Measurements from ENCODE around the gene GPR108.
"Not testable (repeated sequence)": the region's sequence is repeated elsewhere in the genome, so short reads cannot be mapped to it uniquely, and the experiment has no call there.

GPR108 gene

DNA sequence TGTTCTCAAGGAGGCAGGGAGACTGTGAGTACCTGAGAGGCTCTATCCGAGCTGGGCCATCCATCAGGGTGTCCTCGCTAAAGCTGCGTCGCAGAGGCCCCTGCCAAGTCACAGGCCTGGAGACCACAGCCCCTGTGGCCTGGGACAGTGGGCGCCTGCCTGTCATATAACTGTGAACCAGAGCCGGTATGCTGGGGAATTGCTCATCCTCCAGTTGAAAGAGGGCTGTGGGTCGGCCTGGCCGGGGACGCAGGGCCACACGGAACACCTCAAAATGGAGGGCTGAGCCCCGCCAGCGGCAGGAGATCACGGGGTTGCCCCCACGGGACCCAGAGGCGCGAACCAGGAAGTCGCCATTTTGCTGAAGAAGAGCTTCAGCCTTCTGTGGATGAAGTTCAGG, 23.2 kb upstream of the GPR108 start:
- no peak for FAIRE-seq

DNA sequence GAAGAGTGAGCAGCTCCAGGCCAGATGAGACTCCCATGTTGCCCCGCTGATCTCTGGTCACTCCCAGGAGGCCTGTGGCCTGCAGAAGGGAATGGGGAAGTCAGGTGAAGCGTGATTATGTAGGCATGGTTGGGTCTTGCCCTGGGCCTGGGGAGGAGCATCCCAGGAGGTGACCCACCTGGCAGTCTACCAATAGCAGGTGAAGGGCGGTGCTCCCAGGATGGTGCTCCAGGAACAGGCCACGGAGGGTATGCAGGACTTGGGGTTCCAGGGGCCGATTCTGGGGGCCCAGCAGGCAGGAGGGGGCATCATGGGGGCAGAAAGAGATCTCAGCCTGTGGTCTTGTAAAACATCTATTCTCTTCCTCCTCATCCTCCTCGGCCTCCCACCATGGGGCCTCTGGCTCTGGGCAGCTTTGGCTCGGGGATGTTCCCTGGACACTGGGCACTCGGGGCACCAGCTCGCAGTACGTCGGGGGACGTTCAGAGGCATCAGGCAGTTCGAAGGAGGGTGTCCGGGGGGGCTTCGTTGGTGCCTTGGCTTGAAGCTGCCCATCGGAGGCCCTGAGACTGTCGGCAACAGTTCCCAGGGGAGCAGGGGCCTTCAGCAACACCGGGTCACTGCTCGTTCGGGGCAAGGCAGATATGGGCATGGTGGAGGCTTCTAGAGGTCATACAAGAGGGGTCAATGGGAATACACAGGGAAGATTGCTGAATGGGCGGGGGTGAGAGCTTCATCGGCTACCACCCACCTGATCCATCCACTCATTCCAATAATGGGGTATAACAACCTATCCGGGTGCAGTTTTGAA, 17.5 kb upstream of the GPR108 start:
- no peak for FAIRE-seq

DNA sequence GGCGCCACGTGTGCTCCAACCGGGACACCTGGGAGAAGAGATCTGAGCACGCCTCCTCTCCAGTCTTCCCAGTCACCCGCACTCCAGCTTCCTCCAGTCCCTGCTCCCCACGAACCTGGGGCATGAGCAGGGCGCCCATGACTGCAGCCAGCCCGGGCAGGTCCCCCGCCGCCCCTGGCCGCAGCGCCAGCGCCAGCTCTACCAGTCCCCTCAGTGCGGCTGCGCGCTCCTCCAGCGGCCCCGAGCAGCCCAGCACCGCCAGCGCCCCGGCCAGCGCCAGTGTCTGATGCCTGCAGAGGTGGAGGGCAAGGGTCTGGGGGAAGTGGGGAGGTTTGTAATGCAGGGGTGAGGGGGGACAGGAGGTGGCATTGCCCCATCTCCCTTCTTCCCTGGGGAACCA, 16.8 kb upstream of the GPR108 start:
- FAIRE-seq: no peak

DNA sequence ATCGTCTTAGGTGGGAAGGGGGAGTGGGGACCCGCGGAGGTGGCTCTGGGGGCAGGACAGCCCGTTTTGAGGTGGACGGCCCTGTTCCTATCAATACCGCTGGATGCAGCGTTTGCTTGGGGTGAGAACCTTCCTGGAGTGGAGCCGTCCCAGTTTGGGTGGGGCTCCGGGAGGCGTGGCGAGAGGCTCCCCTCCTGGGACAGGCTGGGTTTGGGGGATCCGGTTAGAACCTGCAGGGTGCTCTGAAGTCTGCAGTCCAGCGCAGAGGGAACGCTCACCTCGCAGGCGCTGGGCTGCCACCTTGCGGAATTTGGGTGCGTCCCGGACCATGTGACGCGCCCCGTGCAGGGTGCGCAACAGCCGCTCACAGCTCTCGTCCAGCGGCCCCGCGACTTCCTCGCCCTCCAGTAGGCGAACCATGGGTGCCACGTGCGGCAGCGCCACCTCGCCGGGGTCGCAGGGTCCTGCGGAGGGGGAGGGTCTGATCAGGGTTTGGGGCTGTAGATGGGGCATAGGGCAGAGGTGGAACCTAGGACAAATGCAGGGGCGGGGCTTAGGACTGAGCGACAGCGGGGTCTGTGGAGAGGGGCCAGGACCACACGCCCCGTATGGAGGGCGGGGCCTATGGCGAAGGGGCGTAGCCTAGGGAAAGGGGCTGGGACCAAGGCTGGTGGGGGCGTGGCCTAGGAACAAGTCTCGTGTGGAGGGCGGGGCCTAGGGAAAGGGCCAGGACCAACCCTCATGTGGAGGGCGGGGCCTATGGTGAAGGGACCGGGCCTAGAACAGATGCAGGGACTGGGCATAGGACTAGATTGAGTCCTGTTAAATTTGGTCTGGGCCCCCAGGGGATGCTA, 16.0 kb upstream of the GPR108 start:
- no peak for FAIRE-seq

- FAIRE-seq: no peak
These were observed 15.1 kb upstream of the GPR108 start for GRCh38 chr19:6752256-6753177.

GRCh38 chr19:6751189-6751588, 13.8 kb upstream of the GPR108 start:
- no peak for FAIRE-seq

GRCh38 chr19:6750062-6750461, 12.7 kb upstream of the GPR108 start:
- FAIRE-seq: no peak

DNA sequence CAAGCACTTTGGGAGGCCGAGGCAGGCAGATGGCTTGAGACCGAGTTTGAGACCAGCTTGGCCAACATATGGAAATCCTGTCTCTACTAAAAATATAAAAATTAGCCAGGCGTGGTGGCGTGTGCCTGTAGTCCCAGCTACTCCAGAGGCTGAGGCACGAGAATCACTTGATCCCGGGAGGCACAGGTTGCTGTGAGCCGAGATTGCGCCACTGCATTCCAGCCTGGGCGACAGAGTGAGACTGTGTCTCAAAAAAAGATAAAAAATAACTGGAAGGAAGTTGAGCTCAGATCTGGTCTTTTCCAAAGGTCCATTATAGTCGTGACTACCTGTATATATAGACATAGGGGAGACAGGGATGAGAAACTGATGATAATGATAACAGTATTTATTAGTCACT, 11.2 kb upstream of the GPR108 start:
- FAIRE-seq: not testable (repeated sequence)

DNA sequence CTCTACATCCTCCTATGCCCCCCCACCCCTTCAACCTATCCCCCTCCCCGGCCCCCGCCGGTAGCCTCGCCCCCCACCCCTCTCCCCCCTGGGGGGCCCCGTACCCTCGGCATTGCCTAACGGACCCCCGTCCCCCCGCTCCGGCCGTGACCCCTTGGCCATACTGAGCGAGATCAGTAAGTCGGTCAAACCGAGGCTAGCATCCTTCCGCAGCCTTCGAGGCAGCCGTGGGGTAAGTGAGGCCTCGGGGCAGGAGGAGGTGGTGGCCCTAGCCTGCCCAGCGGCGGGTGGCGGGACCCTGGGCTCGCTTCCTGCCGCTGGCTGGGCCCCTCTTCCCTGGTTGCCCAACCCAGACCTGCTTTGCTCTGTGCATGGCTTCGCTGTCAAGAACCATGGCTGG, 8.6 kb upstream of the GPR108 start:
- no peak for FAIRE-seq

GRCh38 chr19:6744381-6745301, 7.3 kb upstream of the GPR108 start:
- FAIRE-seq: no peak

- FAIRE-seq: no peak
These were observed 6.5 kb upstream of the GPR108 start for GRCh38 chr19:6743714-6744380.

DNA sequence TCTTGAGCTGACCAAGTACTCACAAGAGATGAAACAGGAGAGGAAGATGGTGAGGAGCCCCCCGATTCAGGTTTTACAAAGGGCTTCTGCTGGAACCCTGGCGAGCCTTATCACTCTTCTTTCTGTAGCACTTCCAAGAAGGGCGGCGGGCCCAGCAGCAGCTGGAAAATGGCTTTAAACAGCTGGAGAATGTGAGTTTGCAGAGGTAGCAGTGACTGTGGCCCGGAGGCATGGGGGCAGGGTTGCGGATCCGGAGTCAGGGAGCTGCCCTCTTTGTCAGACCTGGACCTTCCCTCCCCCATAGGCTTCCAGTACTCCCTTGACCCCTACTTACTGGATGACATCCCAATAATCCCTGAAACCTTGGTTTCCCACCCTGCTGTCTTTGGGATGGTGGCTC, 5.7 kb upstream of the GPR108 start:
- no peak for FAIRE-seq

DNA sequence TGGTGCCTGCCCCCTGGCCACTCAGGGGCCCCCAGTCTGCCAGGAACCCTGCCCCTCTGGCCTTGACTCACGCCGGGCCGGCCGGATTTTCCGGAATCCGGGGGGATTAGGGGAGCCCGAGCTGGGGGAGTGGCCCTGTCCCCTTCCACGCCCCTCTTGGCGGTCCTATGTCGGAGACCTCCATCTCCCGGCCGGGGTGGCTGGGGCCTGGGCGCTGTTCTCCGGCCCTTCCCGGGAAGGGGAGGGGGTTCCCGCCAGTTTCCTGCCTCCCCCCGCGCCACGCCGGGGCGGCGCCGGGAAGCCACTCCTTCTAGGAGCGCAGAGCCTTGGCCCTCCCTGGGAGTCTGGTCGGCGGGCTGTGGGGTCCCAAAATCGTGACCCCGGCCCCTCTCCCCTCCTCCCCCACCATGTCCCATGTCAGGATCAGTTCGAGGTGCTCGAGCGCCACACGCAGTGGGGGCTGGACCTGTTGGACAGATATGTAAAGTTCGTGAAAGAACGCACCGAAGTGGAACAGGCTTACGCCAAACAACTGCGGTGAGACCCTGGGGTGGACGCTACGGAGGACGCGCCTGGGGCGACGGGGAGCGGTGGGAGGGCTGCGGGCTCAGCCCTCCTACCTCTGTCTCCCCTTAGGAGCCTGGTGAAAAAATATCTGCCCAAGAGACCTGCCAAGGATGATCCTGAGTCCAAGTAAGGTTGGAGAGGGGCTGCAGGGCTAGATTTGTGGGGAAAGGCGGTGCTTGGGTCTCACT, 3.4 kb upstream of the GPR108 start:
- no peak for FAIRE-seq

DNA sequence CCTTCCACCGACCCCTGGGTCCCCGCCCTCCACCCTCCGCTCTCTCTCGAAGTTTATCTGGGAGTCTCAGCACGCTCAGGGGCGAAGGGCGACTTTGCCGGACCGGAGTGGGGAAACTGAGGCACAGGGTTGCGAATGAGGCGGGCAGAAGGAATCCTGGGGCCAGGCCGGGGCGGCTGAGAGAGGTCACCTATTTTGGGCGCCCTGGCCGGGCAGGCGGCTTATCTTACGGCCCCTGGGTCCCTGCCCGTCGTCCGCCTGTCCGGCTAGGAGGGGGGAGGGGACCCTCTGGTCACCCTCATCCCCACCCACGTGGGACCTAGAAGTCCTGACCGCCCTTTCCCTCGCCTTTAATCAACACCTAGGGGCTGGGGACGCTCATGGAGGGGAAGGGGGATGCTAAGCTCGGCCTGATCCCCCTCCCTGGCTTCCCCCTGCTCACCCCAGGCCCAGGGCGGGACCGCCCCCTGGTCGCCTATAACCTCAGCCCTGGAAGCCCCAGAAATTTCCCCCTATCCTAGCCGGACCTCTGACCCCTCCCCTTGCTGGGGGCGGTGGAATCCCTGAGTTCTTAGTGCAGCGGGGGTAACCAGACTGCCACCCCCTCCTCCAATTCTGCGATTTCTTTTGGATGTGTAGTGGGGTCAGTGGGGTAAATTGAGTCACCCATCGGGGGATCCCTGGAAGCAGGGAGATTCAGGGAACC, 2.7 kb upstream of the GPR108 start:
- no peak for FAIRE-seq

- FAIRE-seq: no peak
These were observed 2.1 kb upstream of the GPR108 start, which contains the start of gene TRIP10 for GRCh38 chr19:6739390-6739882. Gene TRIP10, plus strand, starts transcription at chr19:6739680. Its CDS starts 82 bp downstream, at chr19:6739762.

- FAIRE-seq: no peak
These were observed 1.5 kb upstream of the GPR108 start for GRCh38 chr19:6738787-6739389.

DNA sequence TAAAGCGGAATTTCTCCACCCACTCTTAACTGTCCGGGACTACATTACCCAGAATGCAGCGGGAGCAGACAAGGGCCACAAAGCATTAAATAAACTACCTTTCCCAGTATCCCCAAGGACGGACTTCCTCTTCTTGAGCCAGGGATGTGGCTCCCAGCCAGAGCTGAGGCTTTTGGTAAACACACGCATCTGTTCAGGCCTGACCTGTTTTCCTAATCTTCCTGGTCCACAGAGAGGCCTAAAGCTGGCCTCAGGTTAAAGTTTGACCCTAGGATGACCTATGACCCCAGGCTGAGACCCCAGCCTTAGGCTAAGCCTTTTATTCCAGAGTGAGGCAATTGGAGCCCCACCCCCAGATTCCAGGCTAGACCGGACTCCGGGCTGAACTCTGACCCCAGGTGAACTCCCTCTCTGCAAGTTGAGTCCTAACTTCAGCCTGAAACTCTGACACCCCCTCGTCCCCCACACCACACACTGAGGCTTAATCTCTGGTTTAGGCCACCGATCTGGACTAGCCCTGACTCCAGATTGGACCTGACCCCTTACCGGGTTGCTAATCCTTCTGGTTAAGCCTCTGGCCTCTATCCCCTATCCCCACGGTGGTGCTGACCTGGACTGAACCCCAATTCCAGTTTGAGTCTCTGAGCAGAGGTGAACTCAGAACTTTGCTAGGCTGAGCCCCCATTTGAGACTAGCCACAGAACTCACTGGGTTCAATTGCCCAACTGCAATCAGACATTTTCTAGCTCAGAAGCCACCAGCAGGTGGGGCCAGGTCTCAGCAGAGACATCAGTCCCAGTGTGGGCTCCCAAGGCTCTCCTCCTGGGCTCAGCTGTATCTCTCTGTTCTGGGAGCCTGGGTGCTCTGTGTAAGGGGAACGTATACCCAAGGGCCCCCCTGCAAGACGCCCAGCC, 750 bp upstream of the GPR108 start:
- no peak for FAIRE-seq

GRCh38 chr19:6736917-6737283, 480 bp downstream of the GPR108 start:
- FAIRE-seq: no peak

Data from colon (tissue), 2 donors.